OCI-LY3 (cell line): ENCODE results near the gene AHCYL2.

Experiments used
- EZH2phosphoT487 ChIP-seq: fragments of 200-600 bp; shearing (Covaris generic); IDR thresholded peaks from 2 replicates; pipeline ENCODE4 v1.6.1; 2018; ENCODE audit warnings: antibody characterized with exemption, mixed run types, low read depth
- TF ChIP-seq, protein P1 (sequence below): fragments of 200-600, 300-600 bp; sonication (generic); IDR thresholded peaks from 2 replicates; pipeline ENCODE4 v1.5.1; 2014; ENCODE audit warnings: antibody characterized with exemption, low read length, low read depth

DNA sequence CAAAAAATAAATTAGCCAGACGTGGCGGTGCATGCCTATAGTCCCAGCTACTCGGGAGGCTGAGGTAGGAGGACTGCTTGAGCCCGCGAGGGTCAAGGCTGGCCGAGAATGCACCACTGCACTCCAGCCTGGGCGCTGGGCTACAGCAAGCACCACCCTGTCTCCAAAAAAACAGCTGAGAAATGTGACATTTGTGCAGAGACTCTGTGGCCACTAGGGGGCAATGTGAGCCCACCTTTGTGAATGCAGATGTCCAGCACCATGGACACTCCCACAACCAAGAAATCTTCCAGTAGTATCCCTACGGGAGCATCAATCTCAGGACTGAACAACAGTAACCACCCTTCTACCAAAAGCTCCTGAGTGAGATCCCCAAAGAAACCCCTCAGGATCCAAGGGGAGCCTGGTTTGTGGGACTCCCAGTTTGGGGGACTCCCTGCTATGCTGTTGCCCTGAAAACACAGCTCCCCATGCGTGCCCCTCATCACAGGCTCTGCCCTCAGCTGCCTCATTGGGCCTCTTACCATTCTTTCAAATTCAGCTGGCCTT lies 6.2 kb upstream of the AHCYL2 start:
- TF ChIP-seq, protein P1, sequence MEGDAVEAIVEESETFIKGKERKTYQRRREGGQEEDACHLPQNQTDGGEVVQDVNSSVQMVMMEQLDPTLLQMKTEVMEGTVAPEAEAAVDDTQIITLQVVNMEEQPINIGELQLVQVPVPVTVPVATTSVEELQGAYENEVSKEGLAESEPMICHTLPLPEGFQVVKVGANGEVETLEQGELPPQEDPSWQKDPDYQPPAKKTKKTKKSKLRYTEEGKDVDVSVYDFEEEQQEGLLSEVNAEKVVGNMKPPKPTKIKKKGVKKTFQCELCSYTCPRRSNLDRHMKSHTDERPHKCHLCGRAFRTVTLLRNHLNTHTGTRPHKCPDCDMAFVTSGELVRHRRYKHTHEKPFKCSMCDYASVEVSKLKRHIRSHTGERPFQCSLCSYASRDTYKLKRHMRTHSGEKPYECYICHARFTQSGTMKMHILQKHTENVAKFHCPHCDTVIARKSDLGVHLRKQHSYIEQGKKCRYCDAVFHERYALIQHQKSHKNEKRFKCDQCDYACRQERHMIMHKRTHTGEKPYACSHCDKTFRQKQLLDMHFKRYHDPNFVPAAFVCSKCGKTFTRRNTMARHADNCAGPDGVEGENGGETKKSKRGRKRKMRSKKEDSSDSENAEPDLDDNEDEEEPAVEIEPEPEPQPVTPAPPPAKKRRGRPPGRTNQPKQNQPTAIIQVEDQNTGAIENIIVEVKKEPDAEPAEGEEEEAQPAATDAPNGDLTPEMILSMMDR = peak; percentile 94
- no peak for TF ChIP-seq EZH2phosphoT487
